SK-N-SH treated with all-trans-retinoic acid at 6 μM for 48 hours (cell line): ENCODE results near the gene OR2V1.

ENCODE experiments used
- ARNTL ChIP-seq: fragments of 450-650 bp; formaldehyde crosslinking; IDR thresholded peaks from 2 replicates; pipeline ENCODE4 v1.5.0; 2020; ENCODE audit warnings: low read depth, mild to moderate bottlenecking, moderate library complexity, borderline replicate concordance
- ISL1 ChIP-seq: fragments of 250-450 bp; sonication (Bioruptor Pico); IDR thresholded peaks from 2 replicates; pipeline ENCODE4 v2.1.2; 2022; ENCODE audit warnings: mild to moderate bottlenecking, moderate library complexity
- RARB ChIP-seq: fragments of 250-450 bp; sonication (Bioruptor Pico); IDR thresholded peaks from 2 replicates; pipeline ENCODE4 v1.8.0; 2021; ENCODE audit warnings: mild to moderate bottlenecking, moderate library complexity
- ZFP3 ChIP-seq: fragments of 250-450 bp; sonication (Bioruptor Pico); IDR thresholded peaks from 2 replicates; pipeline ENCODE4 v1.5.0; 2020; ENCODE audit warnings: mild to moderate bottlenecking, moderate library complexity
- ZNF565 ChIP-seq: fragments of 450-650 bp; formaldehyde crosslinking; conservative IDR thresholded peaks from 2 replicates; pipeline ENCODE4 v1.5.0; 2020; ENCODE audit warnings: low read depth, mild to moderate bottlenecking, moderate library complexity

DNA sequence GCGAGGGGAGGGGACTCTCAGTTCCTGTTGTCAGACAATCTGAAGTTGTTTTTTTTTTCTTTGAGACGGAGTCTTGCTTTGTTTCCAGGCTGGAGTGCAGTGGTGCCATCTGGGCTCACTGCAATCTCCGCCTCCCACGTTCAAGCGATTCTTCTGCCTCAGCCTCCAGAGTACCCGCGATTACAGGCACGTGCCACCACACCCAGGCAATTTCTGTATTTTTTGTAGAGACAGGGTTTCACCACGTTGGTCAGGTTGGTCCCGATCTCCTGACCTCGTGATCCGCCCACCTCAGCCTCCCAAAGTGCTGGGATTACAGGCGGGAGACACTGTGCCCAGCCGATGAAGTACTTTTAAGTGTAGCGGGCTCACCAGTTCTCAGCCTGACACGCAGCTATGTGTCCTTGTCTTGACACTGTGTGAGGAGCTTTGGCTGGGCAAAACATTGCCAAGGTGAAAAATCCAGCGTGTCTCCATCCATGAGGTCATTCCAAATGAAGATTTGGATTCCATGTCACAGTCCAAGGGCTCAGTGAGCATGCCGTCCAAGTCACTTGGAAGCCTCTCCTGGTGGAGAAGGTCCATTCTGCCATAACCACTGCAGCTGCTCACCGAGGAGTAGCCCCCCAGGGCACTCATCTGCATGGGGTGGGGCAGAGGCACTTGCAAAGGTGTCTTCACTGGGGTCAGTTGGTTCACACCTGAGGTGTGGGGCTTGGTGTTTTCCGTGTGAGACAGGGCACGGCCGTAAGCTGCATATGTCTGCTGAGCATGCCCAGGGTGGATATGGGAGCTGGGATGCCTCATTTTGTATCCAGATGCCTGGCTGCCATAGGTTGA, 32.0 kb downstream of the OR2V1 start:
- TF ChIP-seq ARNTL (CRISPR knock-in tag) (no peak), RARB (no peak), ISL1 (CRISPR knock-in tag) (no peak), ZFP3 (CRISPR knock-in tag) (no peak), ZNF565 (CRISPR knock-in tag) (no peak)
